ENCODE measurements around the gene CISD1. TPM values are rescaled to one million over a fixed set of nuclear protein-coding genes. Genes with fewer than 3 reads are reported as not detected.

CISD1 gene
- total RNA-seq, 1 experiment from 2014 or later = 46.6 TPM

- Mint-ChIP-seq H3K27ac (0 out of 2 replicates have a peak overlapping the region, but pooled peaks have one; percentile 25), H3K4me3 (no peak overlapping the region), H3K4me1 (peaks cover 5% of the 10 kb centered on the region), H3K27me3 (ENCODE audit: low read depth) (no peaks in the 10 kb centered on the region), H3K9me3 (no peaks in the 10 kb centered on the region; the same call in 1 of the 2 replicates), H3K36me3 (peaks cover 19% of the 10 kb centered on the region)
- ChIA-PET POLR2A (no interaction called here), CTCF (interaction anchor here (0.9 kb wide), 1 partner anchor 12 kb away, joined by 3 read pairs; the partner anchor contains the start of gene CISD1)
- DNase-seq (ENCODE audit: low spot score) (no peak), ATAC-seq (no peak)
- no peak for TF ChIP-seq CTCF (IDR thresholded peaks at IDR 0.05)
- no peak for TF ChIP-seq ELF4 (CRISPR knock-in tag; IDR thresholded peaks at IDR 0.05; ENCODE audit: low read depth)
- TF ChIP-seq, protein P1, sequence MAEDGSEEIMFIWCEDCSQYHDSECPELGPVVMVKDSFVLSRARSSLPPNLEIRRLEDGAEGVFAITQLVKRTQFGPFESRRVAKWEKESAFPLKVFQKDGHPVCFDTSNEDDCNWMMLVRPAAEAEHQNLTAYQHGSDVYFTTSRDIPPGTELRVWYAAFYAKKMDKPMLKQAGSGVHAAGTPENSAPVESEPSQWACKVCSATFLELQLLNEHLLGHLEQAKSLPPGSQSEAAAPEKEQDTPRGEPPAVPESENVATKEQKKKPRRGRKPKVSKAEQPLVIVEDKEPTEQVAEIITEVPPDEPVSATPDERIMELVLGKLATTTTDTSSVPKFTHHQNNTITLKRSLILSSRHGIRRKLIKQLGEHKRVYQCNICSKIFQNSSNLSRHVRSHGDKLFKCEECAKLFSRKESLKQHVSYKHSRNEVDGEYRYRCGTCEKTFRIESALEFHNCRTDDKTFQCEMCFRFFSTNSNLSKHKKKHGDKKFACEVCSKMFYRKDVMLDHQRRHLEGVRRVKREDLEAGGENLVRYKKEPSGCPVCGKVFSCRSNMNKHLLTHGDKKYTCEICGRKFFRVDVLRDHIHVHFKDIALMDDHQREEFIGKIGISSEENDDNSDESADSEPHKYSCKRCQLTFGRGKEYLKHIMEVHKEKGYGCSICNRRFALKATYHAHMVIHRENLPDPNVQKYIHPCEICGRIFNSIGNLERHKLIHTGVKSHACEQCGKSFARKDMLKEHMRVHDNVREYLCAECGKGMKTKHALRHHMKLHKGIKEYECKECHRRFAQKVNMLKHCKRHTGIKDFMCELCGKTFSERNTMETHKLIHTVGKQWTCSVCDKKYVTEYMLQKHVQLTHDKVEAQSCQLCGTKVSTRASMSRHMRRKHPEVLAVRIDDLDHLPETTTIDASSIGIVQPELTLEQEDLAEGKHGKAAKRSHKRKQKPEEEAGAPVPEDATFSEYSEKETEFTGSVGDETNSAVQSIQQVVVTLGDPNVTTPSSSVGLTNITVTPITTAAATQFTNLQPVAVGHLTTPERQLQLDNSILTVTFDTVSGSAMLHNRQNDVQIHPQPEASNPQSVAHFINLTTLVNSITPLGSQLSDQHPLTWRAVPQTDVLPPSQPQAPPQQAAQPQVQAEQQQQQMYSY (CRISPR knock-in tag; IDR thresholded peaks at IDR 0.05) = no peak
- no peak for TF ChIP-seq NR3C1 (CRISPR knock-in tag; conservative IDR thresholded peaks at IDR 0.05; ENCODE audit: low read depth)
- no peak for TF ChIP-seq HMGA2 (CRISPR knock-in tag; IDR thresholded peaks at IDR 0.05)
- no peak for TF ChIP-seq RELA (CRISPR knock-in tag; IDR thresholded peaks at IDR 0.05; ENCODE audit: borderline replicate concordance)
- TF ChIP-seq OVOL2 (CRISPR knock-in tag; IDR thresholded peaks at IDR 0.05; ENCODE audit: borderline replicate concordance) = no peak
- TF ChIP-seq TP53 (CRISPR knock-in tag; IDR thresholded peaks at IDR 0.05) = no peak
- no peak for TF ChIP-seq ZNF671 (CRISPR knock-in tag; IDR thresholded peaks at IDR 0.05)
- TF ChIP-seq, protein P2, sequence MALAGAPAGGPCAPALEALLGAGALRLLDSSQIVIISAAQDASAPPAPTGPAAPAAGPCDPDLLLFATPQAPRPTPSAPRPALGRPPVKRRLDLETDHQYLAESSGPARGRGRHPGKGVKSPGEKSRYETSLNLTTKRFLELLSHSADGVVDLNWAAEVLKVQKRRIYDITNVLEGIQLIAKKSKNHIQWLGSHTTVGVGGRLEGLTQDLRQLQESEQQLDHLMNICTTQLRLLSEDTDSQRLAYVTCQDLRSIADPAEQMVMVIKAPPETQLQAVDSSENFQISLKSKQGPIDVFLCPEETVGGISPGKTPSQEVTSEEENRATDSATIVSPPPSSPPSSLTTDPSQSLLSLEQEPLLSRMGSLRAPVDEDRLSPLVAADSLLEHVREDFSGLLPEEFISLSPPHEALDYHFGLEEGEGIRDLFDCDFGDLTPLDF (CRISPR knock-in tag; IDR thresholded peaks at IDR 0.05) = no peak
- TF ChIP-seq NR1H2 (CRISPR knock-in tag; IDR thresholded peaks at IDR 0.05) = no peak
These were observed 11.5 kb downstream of the CISD1 start for GRCh38 chr10:58280477-58280876.

DNA sequence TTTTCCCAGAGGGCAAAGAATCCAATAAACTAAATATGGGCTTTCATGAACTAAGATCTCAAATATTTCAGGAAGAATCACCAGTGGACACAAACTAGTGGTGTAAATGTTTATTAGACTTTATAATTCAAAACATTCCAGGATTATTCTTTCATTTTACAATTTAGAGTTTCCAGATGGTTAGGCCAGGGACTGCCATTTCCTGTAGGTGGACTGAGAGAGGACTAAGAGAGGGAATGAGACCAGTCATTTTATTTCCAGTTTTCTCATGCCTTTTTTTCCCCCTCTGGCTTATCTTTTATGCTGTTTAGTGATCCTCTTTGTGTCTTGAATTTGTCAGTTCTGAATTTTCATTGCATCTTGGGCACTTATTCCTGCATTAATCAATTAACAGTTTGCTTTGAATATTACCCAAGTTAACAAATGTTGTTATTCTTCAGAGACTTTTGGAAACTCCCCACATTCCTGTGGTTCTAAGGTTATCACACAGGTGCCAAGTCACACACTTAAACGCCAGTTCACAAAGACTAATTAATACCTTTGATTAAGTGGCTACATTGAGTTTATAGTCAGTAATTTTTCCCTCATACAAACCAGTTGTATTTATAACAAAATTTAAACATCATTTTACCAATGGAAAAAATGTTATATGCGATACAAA, 12.3 kb downstream of the CISD1 start:
- Mint-ChIP-seq H3K27ac (peak overlapping the region; percentile 29; the same call in 1 of the 2 replicates), H3K4me1 (no peaks in the 10 kb centered on the region), H3K4me3 (no peak overlapping the region), H3K27me3 (ENCODE audit: low read depth) (no peaks in the 10 kb centered on the region), H3K36me3 (peaks cover 19% of the 10 kb centered on the region), H3K9me3 (no peaks in the 10 kb centered on the region; the same call in 1 of the 2 replicates)
- no peak for ATAC-seq
- POLR2A ChIA-PET = no interaction called here
- CTCF ChIA-PET = no interaction called here
- DNase-seq (ENCODE audit: low spot score) = no peak
- TF ChIP-seq NFYB (CRISPR knock-in tag; conservative IDR thresholded peaks at IDR 0.05; ENCODE audit: low read depth) (no peak), ATF1 (CRISPR knock-in tag; IDR thresholded peaks at IDR 0.05) (no peak), FOXJ3 (CRISPR knock-in tag; IDR thresholded peaks at IDR 0.05; ENCODE audit: borderline replicate concordance) (no peak), TEAD1 (CRISPR knock-in tag; IDR thresholded peaks at IDR 0.05) (no peak), AR (CRISPR knock-in tag; IDR thresholded peaks at IDR 0.05) (no peak), ZBTB21 (CRISPR knock-in tag; IDR thresholded peaks at IDR 0.05; ENCODE audit: borderline replicate concordance) (no peak), CTCF (IDR thresholded peaks at IDR 0.05) (no peak)
- TF ChIP-seq, protein P3, sequence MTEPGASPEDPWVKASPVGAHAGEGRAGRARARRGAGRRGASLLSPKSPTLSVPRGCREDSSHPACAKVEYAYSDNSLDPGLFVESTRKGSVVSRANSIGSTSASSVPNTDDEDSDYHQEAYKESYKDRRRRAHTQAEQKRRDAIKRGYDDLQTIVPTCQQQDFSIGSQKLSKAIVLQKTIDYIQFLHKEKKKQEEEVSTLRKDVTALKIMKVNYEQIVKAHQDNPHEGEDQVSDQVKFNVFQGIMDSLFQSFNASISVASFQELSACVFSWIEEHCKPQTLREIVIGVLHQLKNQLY (CRISPR knock-in tag; IDR thresholded peaks at IDR 0.05) = no peak

Data from WTC11 (cell line).